Mesendoderm (in vitro differentiated cells): ENCODE results near the gene MRPL19.

ENCODE experiments used
- DNase-seq: peaks from one replicate; pipeline ENCODE4 v3.0.0; 2013
- H2AK5ac ChIP-seq: 2 replicates; pipeline ENCODE4 v1.6.1; 2013; ENCODE audit warnings: low read length, inconsistent platforms
- H2BK120ac ChIP-seq: 2 replicates; pipeline ENCODE4 v1.6.1; 2013; ENCODE audit warnings: low read depth, mild to moderate bottlenecking, low read length, moderate library complexity, mixed read lengths
- H2BK15ac ChIP-seq: replicated peaks from 2 replicates; pipeline ENCODE4 v1.6.1; 2013; ENCODE audit warnings: low read depth, mild to moderate bottlenecking, moderate library complexity
- H2BK5ac ChIP-seq: 2 replicates; pipeline ENCODE4 v1.6.1; 2013; ENCODE audit warnings: low read length, inconsistent platforms
- H3K18ac ChIP-seq: 2 replicates; pipeline ENCODE4 v1.6.1; 2013; ENCODE audit warnings: mild to moderate bottlenecking, low read length, mixed read lengths
- H3K23ac ChIP-seq: one replicate; pipeline ENCODE4 v1.6.1; 2013; ENCODE audit warnings: low read length
- H3K27ac ChIP-seq: 2 replicates; pipeline ENCODE4 v1.5.1; 2013; ENCODE audit warnings: low read depth, mild to moderate bottlenecking, inconsistent platforms, low read length, moderate library complexity
- H3K27me3 ChIP-seq: 2 replicates; pipeline ENCODE4 v1.6.1; 2013; ENCODE audit warnings: low read length, control low read depth, mild to moderate bottlenecking, inconsistent platforms; ENCODE audit not compliant: insufficient read depth, poor library complexity
- H3K36me3 ChIP-seq: 2 replicates; pipeline ENCODE4 v1.6.1; 2013; ENCODE audit warnings: low read length, inconsistent platforms; ENCODE audit not compliant: control insufficient read depth, insufficient read depth
- H3K4ac ChIP-seq: one replicate; pipeline ENCODE4 v1.6.1; 2013; ENCODE audit warnings: low read depth, mild to moderate bottlenecking, low read length, moderate library complexity
- H3K4me1 ChIP-seq: 2 replicates; pipeline ENCODE4 v1.6.1; 2013; ENCODE audit warnings: low read depth, low read length, inconsistent platforms; ENCODE audit not compliant: control insufficient read depth
- H3K4me2 ChIP-seq: 2 replicates; pipeline ENCODE4 v1.6.1; 2013; ENCODE audit warnings: low read length
- H3K4me3 ChIP-seq: 2 replicates; pipeline ENCODE4 v1.5.1; 2013; ENCODE audit warnings: mild to moderate bottlenecking, low read length
- H3K56ac ChIP-seq: one replicate; pipeline ENCODE4 v1.6.1; 2013; ENCODE audit warnings: low read length
- H3K79me1 ChIP-seq: 2 replicates; pipeline ENCODE4 v1.6.1; 2013; ENCODE audit warnings: low read length, inconsistent platforms
- H3K79me2 ChIP-seq: 2 replicates; pipeline ENCODE4 v1.6.1; 2013; ENCODE audit warnings: mild to moderate bottlenecking, low read length; ENCODE audit not compliant: control insufficient read depth, insufficient read depth
- H3K9ac ChIP-seq: 2 replicates; pipeline ENCODE4 v1.6.1; 2013; ENCODE audit warnings: low read length, inconsistent platforms
- H4K5ac ChIP-seq: one replicate; pipeline ENCODE4 v1.6.1; 2013; ENCODE audit warnings: low read length
- H4K8ac ChIP-seq: one replicate; pipeline ENCODE4 v1.6.1; 2013; ENCODE audit warnings: low read depth, mild to moderate bottlenecking, control low read depth, low read length, moderate library complexity
- WGBS: extraction: QIAGEN DNeasy Blood & Tissue Kit; methylation state at CpG from one replicate; pipeline ENCODE4 v1.1.7; 2013; ENCODE audit warnings: low lambda C conversion rate, missing lambda C conversion rate; ENCODE audit not compliant: insufficient coverage; ENCODE audit errors: extremely low coverage; 5-methylcytosine and 5-hydroxymethylcytosine counted together

MRPL19 gene

GRCh38 chr2:75610671-75611070 is 35.9 kb upstream of the MRPL19 start:
- H4K8ac ChIP-seq = no peak overlapping the region
- H2BK120ac ChIP-seq = no peak overlapping the region
- H3K36me3 ChIP-seq = no peaks in the 10 kb centered on the region
- H3K4me2 ChIP-seq = no peak overlapping the region
- no peak overlapping the region for H3K56ac ChIP-seq
- WGBS = no CpG with 5 or more reads among the region's 4 CpGs
- H3K27ac ChIP-seq = no peak overlapping the region
- H2AK5ac ChIP-seq = no peak overlapping the region
- no peak overlapping the region for H2BK15ac ChIP-seq
- H3K4me3 ChIP-seq = no peak overlapping the region
- H3K79me1 ChIP-seq = no peaks in the 10 kb centered on the region
- no peaks in the 10 kb centered on the region for H3K27me3 ChIP-seq
- H3K9ac ChIP-seq = no peak overlapping the region
- H3K79me2 ChIP-seq = no peaks in the 10 kb centered on the region
- H3K23ac ChIP-seq = no peak overlapping the region
- no peak overlapping the region for H3K4ac ChIP-seq
- no peak overlapping the region for H2BK5ac ChIP-seq
- H3K18ac ChIP-seq = no peak overlapping the region
- DNase-seq = no peak
- H3K4me1 ChIP-seq = no peaks in the 10 kb centered on the region
- no peak overlapping the region for H4K5ac ChIP-seq

- H2BK15ac ChIP-seq = no peak overlapping the region
- no peak overlapping the region for H2BK120ac ChIP-seq
- no peaks in the 10 kb centered on the region for H3K27me3 ChIP-seq
- no peaks in the 10 kb centered on the region for H3K4me1 ChIP-seq
- no peaks in the 10 kb centered on the region for H3K79me1 ChIP-seq
- no peak overlapping the region for H2BK5ac ChIP-seq
- H3K23ac ChIP-seq = no peak overlapping the region
- no peak overlapping the region for H3K4ac ChIP-seq
- H3K9ac ChIP-seq = no peak overlapping the region
- no peak overlapping the region for H3K4me3 ChIP-seq
- H3K18ac ChIP-seq = no peak overlapping the region
- H3K56ac ChIP-seq = no peak overlapping the region
- H3K4me2 ChIP-seq = no peak overlapping the region
- DNase-seq = no peak
- no peak overlapping the region for H4K8ac ChIP-seq
- no CpG with 5 or more reads among the region's 7 CpGs for WGBS
- H3K79me2 ChIP-seq = no peaks in the 10 kb centered on the region
- no peak overlapping the region for H3K27ac ChIP-seq
- no peak overlapping the region for H4K5ac ChIP-seq
- no peaks in the 10 kb centered on the region for H3K36me3 ChIP-seq
- H2AK5ac ChIP-seq = no peak overlapping the region
Observed at GRCh38 chr2:75612108-75612861, 34.3 kb upstream of the MRPL19 start.

DNA sequence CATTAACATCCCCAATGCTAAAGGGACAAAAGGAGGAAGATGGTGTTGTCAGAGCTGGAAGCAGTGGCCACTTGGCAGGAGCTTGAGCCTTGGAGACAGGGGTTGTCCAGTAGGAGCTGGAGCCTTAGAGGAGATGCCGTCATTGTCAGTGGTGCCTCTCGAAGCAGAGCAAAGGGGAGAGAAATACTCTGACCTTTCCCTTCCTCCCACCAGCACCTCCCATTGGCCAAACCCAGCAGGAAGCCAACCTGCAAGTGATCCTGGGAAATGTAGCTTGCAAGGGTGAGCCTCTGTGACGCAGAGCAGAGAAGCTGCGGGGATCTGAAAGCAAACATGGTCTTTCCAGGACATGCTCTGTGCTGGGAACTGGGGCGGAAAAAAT is 33.7 kb upstream of the MRPL19 start:
- WGBS = no CpG with 5 or more reads among the region's 5 CpGs

DNA sequence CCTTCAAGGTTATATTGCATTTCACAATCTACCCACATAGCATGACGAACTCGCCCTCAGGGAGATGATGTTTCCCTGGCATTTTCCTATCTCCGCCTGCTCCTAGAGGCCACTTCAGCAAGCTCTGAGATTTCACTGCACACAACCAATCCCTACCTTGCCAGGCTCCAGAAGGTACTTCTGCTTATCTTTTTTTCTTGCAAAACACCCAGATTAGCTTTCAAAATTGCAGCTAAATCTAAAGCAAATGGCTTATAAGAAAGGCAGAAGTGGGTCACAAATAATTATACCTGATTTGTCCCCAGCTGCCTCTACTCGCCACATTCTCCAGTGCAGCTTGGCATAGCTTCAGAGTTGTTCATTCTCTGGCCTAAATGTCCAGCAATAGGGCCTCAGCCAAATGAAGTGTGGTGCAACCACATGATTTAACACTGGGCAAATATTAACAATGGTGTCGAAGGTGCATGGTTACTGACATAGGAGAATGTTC is 32.4 kb upstream of the MRPL19 start:
- H4K5ac ChIP-seq = no peak overlapping the region
- no peak overlapping the region for H3K56ac ChIP-seq
- H4K8ac ChIP-seq = no peak overlapping the region
- no peaks in the 10 kb centered on the region for H3K79me2 ChIP-seq
- H3K4me1 ChIP-seq = no peaks in the 10 kb centered on the region
- no peak overlapping the region for H3K9ac ChIP-seq
- no peak overlapping the region for H3K18ac ChIP-seq
- no peaks in the 10 kb centered on the region for H3K36me3 ChIP-seq
- DNase-seq = no peak
- no peak overlapping the region for H2AK5ac ChIP-seq
- H3K79me1 ChIP-seq = no peaks in the 10 kb centered on the region
- no peak overlapping the region for H2BK5ac ChIP-seq
- H2BK15ac ChIP-seq = no peak overlapping the region
- WGBS = no CpG with 5 or more reads among the region's 5 CpGs
- H3K27ac ChIP-seq = no peak overlapping the region
- no peak overlapping the region for H3K4ac ChIP-seq
- no peak overlapping the region for H3K23ac ChIP-seq
- no peaks in the 10 kb centered on the region for H3K27me3 ChIP-seq
- no peak overlapping the region for H3K4me2 ChIP-seq
- no peak overlapping the region for H2BK120ac ChIP-seq
- no peak overlapping the region for H3K4me3 ChIP-seq

More for the DNA sequence above, 33.7 kb upstream of the MRPL19 start:
- H4K8ac ChIP-seq = no peak overlapping the region
- no peaks in the 10 kb centered on the region for H3K27me3 ChIP-seq
- H3K4me2 ChIP-seq = no peak overlapping the region
- no peaks in the 10 kb centered on the region for H3K4me1 ChIP-seq
- DNase-seq = no peak
- H3K18ac ChIP-seq = no peak overlapping the region
- no peak overlapping the region for H3K56ac ChIP-seq
- no peak overlapping the region for H2AK5ac ChIP-seq
- no peak overlapping the region for H3K23ac ChIP-seq
- H2BK15ac ChIP-seq = no peak overlapping the region
- no peak overlapping the region for H2BK120ac ChIP-seq
- H3K27ac ChIP-seq = no peak overlapping the region
- H3K36me3 ChIP-seq = no peaks in the 10 kb centered on the region
- H2BK5ac ChIP-seq = no peak overlapping the region
- H3K4me3 ChIP-seq = no peak overlapping the region
- H3K79me2 ChIP-seq = no peaks in the 10 kb centered on the region
- no peak overlapping the region for H3K9ac ChIP-seq
- no peak overlapping the region for H3K4ac ChIP-seq
- H3K79me1 ChIP-seq = no peaks in the 10 kb centered on the region
- H4K5ac ChIP-seq = no peak overlapping the region

DNA sequence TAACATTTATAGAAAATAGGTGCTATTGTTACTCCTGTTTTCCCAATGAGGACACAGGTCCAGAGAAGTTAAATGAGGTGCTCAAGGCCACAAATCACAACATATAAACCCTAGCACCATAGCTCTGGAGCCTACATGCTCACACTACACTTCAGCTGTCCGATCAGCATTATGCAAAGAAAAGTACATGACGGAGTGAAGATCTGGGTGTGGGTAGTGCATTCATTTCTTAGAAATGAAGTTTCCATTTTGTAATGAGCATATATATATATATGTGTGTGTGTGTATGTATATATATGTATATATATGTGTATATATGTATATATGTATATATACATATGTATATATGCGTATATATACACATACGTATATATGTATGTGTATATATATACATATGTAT is 30.2 kb upstream of the MRPL19 start:
- no peak overlapping the region for H4K8ac ChIP-seq
- H3K4me2 ChIP-seq = no peak overlapping the region
- no peaks in the 10 kb centered on the region for H3K36me3 ChIP-seq
- no peaks in the 10 kb centered on the region for H3K4me1 ChIP-seq
- no peak overlapping the region for H3K9ac ChIP-seq
- H2BK15ac ChIP-seq = no peak overlapping the region
- H3K18ac ChIP-seq = no peak overlapping the region
- H3K4ac ChIP-seq = no peak overlapping the region
- no CpG with 5 or more reads among the region's 4 CpGs for WGBS
- H3K56ac ChIP-seq = no peak overlapping the region
- H3K79me2 ChIP-seq = no peaks in the 10 kb centered on the region
- no peak for DNase-seq
- H3K27ac ChIP-seq = no peak overlapping the region
- no peaks in the 10 kb centered on the region for H3K79me1 ChIP-seq
- H4K5ac ChIP-seq = no peak overlapping the region
- H2BK5ac ChIP-seq = no peak overlapping the region
- no peak overlapping the region for H3K23ac ChIP-seq
- no peak overlapping the region for H2AK5ac ChIP-seq
- no peak overlapping the region for H2BK120ac ChIP-seq
- H3K27me3 ChIP-seq = no peaks in the 10 kb centered on the region
- H3K4me3 ChIP-seq = no peak overlapping the region

GRCh38 chr2:75616933-75617332 is 29.6 kb upstream of the MRPL19 start:
- H3K4me2 ChIP-seq = no peak overlapping the region
- H3K79me1 ChIP-seq = no peaks in the 10 kb centered on the region
- no peak overlapping the region for H3K56ac ChIP-seq
- no peaks in the 10 kb centered on the region for H3K79me2 ChIP-seq
- no peaks in the 10 kb centered on the region for H3K4me1 ChIP-seq
- no peak overlapping the region for H3K18ac ChIP-seq
- no peak overlapping the region for H3K23ac ChIP-seq
- no peaks in the 10 kb centered on the region for H3K27me3 ChIP-seq
- DNase-seq = no peak
- no peak overlapping the region for H2AK5ac ChIP-seq
- H3K4me3 ChIP-seq = no peak overlapping the region
- H2BK15ac ChIP-seq = no peak overlapping the region
- no CpG with 5 or more reads among the region's 3 CpGs for WGBS
- H4K8ac ChIP-seq = no peak overlapping the region
- H3K36me3 ChIP-seq = no peaks in the 10 kb centered on the region
- no peak overlapping the region for H4K5ac ChIP-seq
- H3K27ac ChIP-seq = no peak overlapping the region
- H2BK120ac ChIP-seq = no peak overlapping the region
- H3K9ac ChIP-seq = no peak overlapping the region
- no peak overlapping the region for H2BK5ac ChIP-seq
- no peak overlapping the region for H3K4ac ChIP-seq
